ENCODE data around the gene NCBP2. TPM values are rescaled to one million over a fixed set of nuclear protein-coding genes. Genes with fewer than 3 reads are reported as not detected.

Gene NCBP2
- total RNA-seq, 1 experiment from 2014 or later = 119 TPM

DNA sequence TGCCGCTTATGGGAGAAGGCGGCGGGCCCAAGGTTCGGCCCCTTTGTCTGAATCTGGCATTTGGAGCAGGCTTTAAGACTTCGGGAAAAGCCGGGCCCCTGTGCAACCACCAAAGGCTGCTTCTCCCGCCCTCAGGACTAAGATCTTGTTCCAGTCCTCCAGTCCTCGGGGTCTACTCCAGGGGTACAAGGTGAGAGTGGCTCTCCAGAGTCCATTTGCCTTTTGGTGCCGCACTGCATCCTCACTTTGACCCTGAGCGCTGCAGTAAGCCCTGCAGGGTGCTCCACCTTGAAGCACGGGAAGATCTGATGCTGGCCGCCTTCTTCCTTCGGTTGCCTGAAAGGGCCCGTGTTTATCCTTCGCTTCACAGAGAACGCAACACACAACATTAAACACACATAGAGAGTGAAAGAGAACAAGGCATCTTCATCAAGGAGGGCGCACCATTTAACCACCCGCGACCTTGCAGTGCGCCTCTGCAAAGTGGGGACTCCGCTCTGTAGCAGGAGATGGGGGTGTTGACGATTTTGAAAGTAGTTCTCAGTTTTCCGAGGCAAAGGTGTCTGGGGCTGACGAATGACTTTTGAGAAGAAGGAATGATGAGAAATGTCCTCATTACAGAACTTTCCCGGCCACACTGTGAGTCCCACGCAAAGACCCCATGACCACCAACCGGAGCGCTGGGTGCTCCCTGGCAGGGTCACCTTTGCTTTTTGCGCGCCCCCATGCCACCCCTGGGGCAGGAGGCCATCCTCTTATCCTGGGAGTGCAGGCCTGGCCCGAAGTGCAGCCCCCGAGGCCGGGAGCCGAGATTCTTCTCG lies 25.3 kb upstream of the NCBP2 start:
- ATAC-seq = no peak
- Histone ChIP-seq H3K4me3 (ENCODE audit: low read length) (peak overlapping the region; percentile 73), H4K20me1 (ENCODE audit: low read length) (no peaks in the 10 kb centered on the region), H3K79me2 (ENCODE audit: low read length) (0 out of 2 replicates have a peak, but pooled peaks cover 5% of the 10 kb centered on the region), H3K9me3 (ENCODE audit: low read length) (no peaks in the 10 kb centered on the region), H3K4me1 (ENCODE audit: insufficient read depth, low read length) (peaks cover 6% of the 10 kb centered on the region; the same call in 1 of the 2 replicates), H2AFZ (ENCODE audit: low read length) (peak overlapping the region; percentile 78), H3K9ac (ENCODE audit: low read length) (no peak overlapping the region), H3K27ac (ENCODE audit: low read length) (no peak overlapping the region), H3K27me3 (ENCODE audit: low read length) (no peaks in the 10 kb centered on the region), H3K4me2 (ENCODE audit: low read length) (peak overlapping the region; percentile 91), H3K36me3 (ENCODE audit: low read depth, low read length) (no peaks in the 10 kb centered on the region), H3K9me2 (replicated peaks; ENCODE audit: low read length) (no peaks in the 10 kb centered on the region), H3F3A (ENCODE audit: low read length, unreplicated experiment) (no peaks in the 10 kb centered on the region)
- CTCF ChIA-PET = no interaction called here
- BruUV-seq (replicated peaks) = TSS peak; percentile 43
- POLR2A ChIA-PET (ENCODE audit: unreplicated experiment) = no interaction called here
- no peak for DNase-seq
- TF ChIP-seq EZH2 (IDR thresholded peaks at IDR 0.05; ENCODE audit: low read length, unreplicated experiment) (no peak), EZH2phosphoT487 (IDR thresholded peaks at IDR 0.05; ENCODE audit: borderline replicate concordance, low read length) (no peak)
- TF ChIP-seq, protein P1, sequence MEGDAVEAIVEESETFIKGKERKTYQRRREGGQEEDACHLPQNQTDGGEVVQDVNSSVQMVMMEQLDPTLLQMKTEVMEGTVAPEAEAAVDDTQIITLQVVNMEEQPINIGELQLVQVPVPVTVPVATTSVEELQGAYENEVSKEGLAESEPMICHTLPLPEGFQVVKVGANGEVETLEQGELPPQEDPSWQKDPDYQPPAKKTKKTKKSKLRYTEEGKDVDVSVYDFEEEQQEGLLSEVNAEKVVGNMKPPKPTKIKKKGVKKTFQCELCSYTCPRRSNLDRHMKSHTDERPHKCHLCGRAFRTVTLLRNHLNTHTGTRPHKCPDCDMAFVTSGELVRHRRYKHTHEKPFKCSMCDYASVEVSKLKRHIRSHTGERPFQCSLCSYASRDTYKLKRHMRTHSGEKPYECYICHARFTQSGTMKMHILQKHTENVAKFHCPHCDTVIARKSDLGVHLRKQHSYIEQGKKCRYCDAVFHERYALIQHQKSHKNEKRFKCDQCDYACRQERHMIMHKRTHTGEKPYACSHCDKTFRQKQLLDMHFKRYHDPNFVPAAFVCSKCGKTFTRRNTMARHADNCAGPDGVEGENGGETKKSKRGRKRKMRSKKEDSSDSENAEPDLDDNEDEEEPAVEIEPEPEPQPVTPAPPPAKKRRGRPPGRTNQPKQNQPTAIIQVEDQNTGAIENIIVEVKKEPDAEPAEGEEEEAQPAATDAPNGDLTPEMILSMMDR (conservative IDR thresholded peaks at IDR 0.05; ENCODE audit: low read depth, low read length) = no peak
- intact Hi-C loops (cut with micrococcal nuclease) = loop anchor here (2.0 kb wide), 1 partner anchor 129 kb away; no protein-coding TSS in a partner anchor

DNA sequence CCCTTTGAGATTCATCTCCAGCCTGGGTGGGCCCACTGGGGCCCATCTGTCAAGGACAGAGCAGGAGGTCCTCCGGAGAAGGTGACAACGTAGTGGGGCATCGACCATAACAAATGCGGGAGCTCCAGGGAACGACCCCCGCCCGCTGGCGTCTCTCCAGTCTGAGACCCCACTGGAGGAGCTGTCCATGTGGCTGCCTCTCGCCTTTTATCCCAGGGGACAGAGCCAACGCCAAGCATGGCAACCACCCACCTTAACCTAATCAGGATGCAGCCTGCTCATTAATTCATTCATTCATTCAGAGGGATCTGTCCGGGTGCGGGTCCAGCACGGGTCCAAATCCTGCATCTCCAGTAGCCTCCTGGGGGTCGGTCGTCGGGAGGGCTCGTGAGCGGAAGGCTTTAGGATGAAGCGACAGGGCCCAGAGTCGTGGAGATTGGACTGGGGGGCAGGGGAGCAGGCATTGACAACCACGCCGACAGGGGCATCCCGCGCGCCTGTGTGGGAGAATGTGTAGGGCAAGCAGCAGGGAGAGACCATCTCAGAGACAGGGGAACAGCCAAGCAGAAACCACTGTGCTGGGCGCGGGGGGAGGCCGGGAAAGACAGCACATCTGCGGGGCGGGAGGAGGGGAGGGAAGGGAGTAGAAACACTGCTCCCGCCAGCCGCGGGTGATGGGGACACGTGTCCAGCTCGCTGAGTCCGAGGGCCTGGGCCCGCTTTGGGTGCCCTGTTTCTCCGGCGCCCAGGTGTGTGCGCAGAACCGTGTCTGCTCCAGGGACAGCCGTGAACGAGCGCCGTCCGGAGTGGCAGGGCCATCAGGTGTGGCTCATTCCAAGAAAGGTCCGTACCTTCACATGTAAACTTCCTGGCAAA lies 24.4 kb upstream of the NCBP2 start:
- Histone ChIP-seq H3K27ac (ENCODE audit: low read length) (no peak overlapping the region), H4K20me1 (ENCODE audit: low read length) (no peaks in the 10 kb centered on the region), H3F3A (ENCODE audit: low read length, unreplicated experiment) (no peaks in the 10 kb centered on the region), H3K79me2 (ENCODE audit: low read length) (0 out of 2 replicates have a peak, but pooled peaks cover 5% of the 10 kb centered on the region), H2AFZ (ENCODE audit: low read length) (no peak overlapping the region), H3K4me1 (ENCODE audit: insufficient read depth, low read length) (peaks cover 6% of the 10 kb centered on the region; the same call in 1 of the 2 replicates), H3K36me3 (ENCODE audit: low read depth, low read length) (no peaks in the 10 kb centered on the region), H3K9me2 (replicated peaks; ENCODE audit: low read length) (no peaks in the 10 kb centered on the region), H3K9ac (ENCODE audit: low read length) (no peak overlapping the region), H3K27me3 (ENCODE audit: low read length) (no peaks in the 10 kb centered on the region), H3K9me3 (ENCODE audit: low read length) (no peaks in the 10 kb centered on the region), H3K4me2 (ENCODE audit: low read length) (no peak overlapping the region), H3K4me3 (ENCODE audit: low read length) (no peak overlapping the region)
- CTCF ChIA-PET = no interaction called here
- DNase-seq (no peak), ATAC-seq (no peak)
- intact Hi-C loops (cut with micrococcal nuclease) = no loop called here
- BruUV-seq (replicated peaks) = no TSS peak
- TF ChIP-seq EZH2 (IDR thresholded peaks at IDR 0.05; ENCODE audit: low read length, unreplicated experiment) = no peak
- TF ChIP-seq, protein P1 (conservative IDR thresholded peaks at IDR 0.05; ENCODE audit: low read depth, low read length) = no peak
- no peak for TF ChIP-seq EZH2phosphoT487 (IDR thresholded peaks at IDR 0.05; ENCODE audit: borderline replicate concordance, low read length)
- POLR2A ChIA-PET (ENCODE audit: unreplicated experiment) = no interaction called here
